PC-3 (cell line): ENCODE results near the gene KRTAP2-2.

ENCODE experiments used
- CTCF ChIP-seq: fragments of 300-600 bp; sonication (generic); conservative IDR thresholded peaks from 2 replicates; pipeline ENCODE4 v1.5.1; 2017; ENCODE audit warnings: antibody characterized with exemption, low read depth, mild to moderate bottlenecking, low read length
- EZH2 ChIP-seq: fragments of 300-600 bp; sonication (generic); IDR thresholded peaks from one replicate; pipeline ENCODE4 v1.6.1; 2017; ENCODE audit warnings: antibody characterized with exemption, mild to moderate bottlenecking, low read length; ENCODE audit not compliant: unreplicated experiment
- EZH2phosphoT487 ChIP-seq: fragments of 300-600 bp; sonication (generic); IDR thresholded peaks from 2 replicates; pipeline ENCODE4 v1.6.1; 2018; ENCODE audit warnings: mild to moderate bottlenecking, antibody characterized with exemption, low read length, borderline replicate concordance

GRCh38 chr17:41029633-41030245, 25.3 kb downstream of the KRTAP2-2 start, which contains the start of gene KRTAP1-4:
- TF ChIP-seq CTCF (no peak), EZH2 (no peak), EZH2phosphoT487 (no peak)
